H9 (cell line): ENCODE measurements around the gene CBY1. TPM values are rescaled to one million over a fixed set of nuclear protein-coding genes. Genes with fewer than 3 reads are reported as not detected.
A peak's percentile ranks its signal among the peaks of the same experiment; 100 is the strongest.

Source experiments
- DNase-seq: peaks from one replicate; pipeline ENCODE4 v3.0.0-alpha.2; 2017
- H2AFZ ChIP-seq: one replicate; pipeline ENCODE4 v1.6.1; 2013; ENCODE audit warnings: mild to moderate bottlenecking, low read length, control low read depth, moderate library complexity
- H2AK5ac ChIP-seq: 2 replicates; pipeline ENCODE4 v1.6.1; 2013; ENCODE audit warnings: low read length, control low read depth, mixed read lengths; ENCODE audit not compliant: insufficient read length
- H2BK120ac ChIP-seq: one replicate; pipeline ENCODE4 v1.6.1; 2013; ENCODE audit warnings: low read depth, mild to moderate bottlenecking, low read length, control low read depth, inconsistent platforms; ENCODE audit not compliant: poor library complexity, severe bottlenecking
- H2BK12ac ChIP-seq: 2 replicates; pipeline ENCODE4 v1.6.1; 2013; ENCODE audit warnings: low read length, control low read depth, mixed read lengths, low read depth; ENCODE audit not compliant: insufficient read length
- H2BK15ac ChIP-seq: 2 replicates; pipeline ENCODE4 v1.6.1; 2013; ENCODE audit warnings: low read depth, low read length, control low read depth
- H2BK20ac ChIP-seq: one replicate; pipeline ENCODE4 v1.6.1; 2013; ENCODE audit warnings: low read depth, mild to moderate bottlenecking, low read length, control low read depth, inconsistent platforms; ENCODE audit not compliant: poor library complexity, severe bottlenecking
- H2BK5ac ChIP-seq: 2 replicates; pipeline ENCODE4 v1.6.1; 2013; ENCODE audit warnings: low read length, control low read depth, mixed read lengths; ENCODE audit not compliant: insufficient read length
- H3K14ac ChIP-seq: 2 replicates; pipeline ENCODE4 v1.6.1; 2013; ENCODE audit warnings: low read length, control low read depth; ENCODE audit not compliant: insufficient read depth
- H3K18ac ChIP-seq: 2 replicates; pipeline ENCODE4 v1.6.1; 2013; ENCODE audit warnings: low read depth, mild to moderate bottlenecking, mixed read lengths, low read length, control low read depth; ENCODE audit not compliant: insufficient read length
- H3K23ac ChIP-seq: 2 replicates; pipeline ENCODE4 v1.6.1; 2013; ENCODE audit warnings: low read length, control low read depth, mixed read lengths, low read depth; ENCODE audit not compliant: insufficient read length
- H3K23me2 ChIP-seq: 2 replicates; pipeline ENCODE4 v1.6.1; 2013; ENCODE audit warnings: low read depth, mild to moderate bottlenecking, mixed read lengths, low read length, control low read depth; ENCODE audit not compliant: insufficient read length, poor library complexity, severe bottlenecking
- H3K27ac ChIP-seq: 2 replicates; pipeline ENCODE4 v1.5.1; 2013; ENCODE audit warnings: low read length, control low read depth, mixed read lengths, low read depth; ENCODE audit not compliant: insufficient read length
- H3K27me3 ChIP-seq: 2 replicates; pipeline ENCODE4 v1.6.1; 2013; ENCODE audit warnings: low read length, control low read depth, inconsistent platforms; ENCODE audit not compliant: insufficient read depth
- H3K4ac ChIP-seq: 2 replicates; pipeline ENCODE4 v1.6.1; 2013; ENCODE audit warnings: low read depth, mild to moderate bottlenecking, control low read depth, inconsistent platforms, low read length, moderate library complexity
- H3K4me1 ChIP-seq: 2 replicates; pipeline ENCODE4 v1.6.1; 2013; ENCODE audit warnings: low read length, control low read depth, inconsistent platforms; ENCODE audit not compliant: insufficient read depth
- H3K4me2 ChIP-seq: 2 replicates; pipeline ENCODE4 v1.6.1; 2013; ENCODE audit warnings: low read length, control low read depth, mixed read lengths; ENCODE audit not compliant: insufficient read length, insufficient read depth
- H3K56ac ChIP-seq: 2 replicates; pipeline ENCODE4 v1.6.1; 2013; ENCODE audit warnings: low read depth, mild to moderate bottlenecking, mixed read lengths, low read length, control low read depth; ENCODE audit not compliant: insufficient read length
- H3K79me1 ChIP-seq: 2 replicates; pipeline ENCODE4 v1.6.1; 2013; ENCODE audit warnings: low read depth, mild to moderate bottlenecking, moderate library complexity, low read length, control low read depth, inconsistent platforms; ENCODE audit not compliant: insufficient read depth, poor library complexity, severe bottlenecking
- H3K79me2 ChIP-seq: 2 replicates; pipeline ENCODE4 v1.6.1; 2013; ENCODE audit warnings: low read length, control low read depth, inconsistent platforms; ENCODE audit not compliant: insufficient read depth
- H3K9ac ChIP-seq: 2 replicates; pipeline ENCODE4 v1.6.1; 2013; ENCODE audit warnings: low read length, control low read depth, mixed read lengths; ENCODE audit not compliant: insufficient read length; ENCODE audit errors: extremely low read depth
- H3K9me3 ChIP-seq: one replicate; pipeline ENCODE4 v1.6.1; 2013; ENCODE audit warnings: low read depth, low read length, inconsistent platforms; ENCODE audit not compliant: control insufficient read depth
- H3T11ph ChIP-seq: one replicate; pipeline ENCODE4 v1.6.1; 2013; ENCODE audit warnings: mild to moderate bottlenecking, low read length, control low read depth, inconsistent platforms
- H4K20me1 ChIP-seq: one replicate; pipeline ENCODE4 v1.6.1; 2013; ENCODE audit not compliant: control insufficient read depth, insufficient read length, insufficient read depth
- H4K5ac ChIP-seq: 2 replicates; pipeline ENCODE4 v1.6.1; 2013; ENCODE audit warnings: low read depth, mild to moderate bottlenecking, mixed read lengths, low read length, control low read depth; ENCODE audit not compliant: insufficient read length
- H4K8ac ChIP-seq: replicated peaks from 2 replicates; pipeline ENCODE4 v1.6.1; 2013; ENCODE audit warnings: low read length, control low read depth, mixed read lengths, low read depth; ENCODE audit not compliant: insufficient read length
- H4K91ac ChIP-seq: 2 replicates; pipeline ENCODE4 v1.6.1; 2013; ENCODE audit warnings: low read depth, mild to moderate bottlenecking, moderate library complexity, mixed read lengths, low read length, control low read depth; ENCODE audit not compliant: insufficient read length
- H3K27ac Mint-ChIP-seq, 3 experiments: 2 replicates in 2 of 3; 3 replicates in 1 of 3; pipeline ENCODE4 v1.8.0; 2020 to 2021; ENCODE audit warnings: mixed read lengths in 3 of 3, mild to moderate bottlenecking in 1 of 3, moderate library complexity in 1 of 3
- H3K27me3 Mint-ChIP-seq: 2 replicates; pipeline ENCODE4 v1.8.0; 2021; ENCODE audit warnings: low read depth, mild to moderate bottlenecking, moderate library complexity, mixed read lengths
- H3K36me3 Mint-ChIP-seq, 3 experiments: 2 replicates in 2 of 3; 3 replicates in 1 of 3; pipeline ENCODE4 v1.8.0; 2020 to 2021; ENCODE audit warnings: low read depth in 3 of 3, mixed read lengths in 3 of 3; ENCODE audit not compliant: insufficient read depth in 1 of 3
- H3K4me1 Mint-ChIP-seq, 2 experiments: 2 replicates each; pipeline ENCODE4 v1.8.0; 2020; ENCODE audit warnings: mixed read lengths in 2 of 2
- H3K4me3 Mint-ChIP-seq, 2 experiments: 2 replicates in 1 of 2; 3 replicates in 1 of 2; pipeline ENCODE4 v1.8.0; 2020 to 2021; ENCODE audit warnings: mild to moderate bottlenecking in 2 of 2, mixed read lengths in 2 of 2, moderate library complexity in 1 of 2
- H3K9me3 Mint-ChIP-seq, 2 experiments: 2 replicates in 1 of 2; 3 replicates in 1 of 2; pipeline ENCODE4 v1.8.0; 2020; ENCODE audit warnings: mild to moderate bottlenecking in 2 of 2, mixed read lengths in 2 of 2, moderate library complexity in 1 of 2
- CTCF ChIP-seq: fragments of 200-600 bp; sonication (generic); conservative IDR thresholded peaks from 3 replicates; pipeline ENCODE4 v1.8.0; 2021; ENCODE audit warnings: antibody characterized with exemption, mild to moderate bottlenecking
- WGBS: extraction: QIAGEN DNeasy Blood & Tissue Kit; methylation state at CpG from one replicate; pipeline ENCODE4 v1.1.7; 2013; ENCODE audit warnings: missing lambda C conversion rate, low lambda C conversion rate, mixed read lengths; ENCODE audit not compliant: insufficient read length; ENCODE audit errors: extremely low coverage; 5-methylcytosine and 5-hydroxymethylcytosine counted together
- total RNA-seq: library from RNA; stranded (reverse); gene quantifications from 2 replicates; pipeline ENCODE4 v1.2.1, GENCODE V29; 2021

The CBY1 gene
- total RNA-seq, 1 experiment from 2014 or later, result 26.6 TPM

- Histone ChIP-seq H3T11ph (no peak overlapping the region), H4K91ac (no peak overlapping the region), H3K27ac (no peak overlapping the region), H3K27me3 (no peaks in the 10 kb centered on the region), H4K20me1 (no peaks in the 10 kb centered on the region), H3K23me2 (no peaks in the 10 kb centered on the region), H2AFZ (no peak overlapping the region), H4K8ac (no peak overlapping the region), H3K79me1 (no peaks in the 10 kb centered on the region), H3K79me2 (no peaks in the 10 kb centered on the region), H3K4me2 (no peak overlapping the region), H2BK20ac (no peak overlapping the region), H2AK5ac (no peak overlapping the region), H2BK120ac (no peak overlapping the region), H2BK5ac (no peak overlapping the region), H3K14ac (no peak overlapping the region), H3K56ac (no peak overlapping the region), H3K18ac (no peak overlapping the region), H3K4ac (no peak overlapping the region), H3K9ac (no peak overlapping the region), H3K9me3 (no peaks in the 10 kb centered on the region), H2BK12ac (no peak overlapping the region), H3K23ac (no peak overlapping the region), H4K5ac (no peak overlapping the region), H3K4me1 (no peaks in the 10 kb centered on the region), H2BK15ac (no peak overlapping the region)
- no peaks in the 10 kb centered on the region for H3K9me3 Mint-ChIP-seq
- H3K27ac Mint-ChIP-seq, result peak overlapping the region in 1 of 3 experiments; percentile 10; a peak in 2 of 7 replicates
- DNase-seq, result no peak
- no peak for TF ChIP-seq CTCF
- H3K27me3 Mint-ChIP-seq, result no peaks in the 10 kb centered on the region
- no peak overlapping the region for H3K4me3 Mint-ChIP-seq
- H3K36me3 Mint-ChIP-seq, result peaks cover 0 to 37% (median 22%) of the 10 kb centered on the region in 3 experiments; a peak in 6 of 7 replicates
- no CpG with 5 or more reads among the region's 3 CpGs for WGBS
- no peaks in the 10 kb centered on the region for H3K4me1 Mint-ChIP-seq
Observed at GRCh38 chr22:38632528-38632927, 23.9 kb upstream of the CBY1 start.
